ENCODE measurements around the gene NUP35. TPM values are rescaled to one million over a fixed set of nuclear protein-coding genes. Genes with fewer than 3 reads are reported as not detected.

NUP35 gene
- total and polyA plus RNA-seq, 2 of the 8 experiments (the other 6 are each of a cell fraction or from before 2014, with no cell fraction given): 30.7 to 48.7 TPM

DNA sequence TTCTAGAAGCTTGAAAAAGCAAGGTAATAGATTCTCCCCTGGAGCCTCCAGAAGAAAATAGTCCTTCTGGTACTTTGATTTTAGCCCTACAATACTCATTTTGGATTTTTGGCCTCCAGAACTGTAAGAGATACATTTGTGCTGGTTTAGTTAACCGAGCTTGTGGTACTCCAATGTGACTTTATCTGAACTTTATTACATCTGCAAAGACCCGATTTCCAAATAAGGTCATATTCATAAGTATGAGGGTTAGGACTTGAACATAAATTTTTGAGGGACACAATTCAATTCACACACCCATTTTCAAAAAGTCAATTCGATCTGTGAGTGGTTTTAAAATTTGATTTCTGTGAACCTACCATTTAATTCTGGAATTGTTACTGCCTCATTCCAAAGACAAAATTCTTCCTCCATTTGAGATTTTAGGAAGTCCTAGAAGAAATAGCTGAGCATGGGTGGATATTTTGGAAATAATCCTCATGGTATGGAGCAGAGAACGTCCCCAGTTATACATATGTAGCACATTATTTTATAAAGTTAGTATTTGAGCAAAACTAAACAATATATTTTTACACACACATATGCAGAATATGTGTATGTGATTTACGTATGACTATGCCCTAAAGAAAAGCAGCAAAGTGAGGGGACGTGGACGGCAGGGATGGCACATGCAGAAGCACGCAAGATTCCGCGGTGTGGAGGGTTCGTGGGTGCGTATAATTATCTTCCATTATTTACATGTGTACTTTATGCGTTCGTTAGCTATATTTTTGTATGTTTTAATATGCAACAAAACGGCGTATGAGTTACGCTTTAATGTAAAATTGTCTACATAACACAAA, 905 bp upstream of the NUP35 start:
- peak overlapping the region; percentile 99 for H2AFZ ChIP-seq (ENCODE audit: low read length)
- no peak overlapping the region for H2BK20ac ChIP-seq (ENCODE audit: low read length)
- peak overlapping the region; percentile 97 for H3K27ac ChIP-seq (ENCODE audit: low read depth, low read length)
- POLR2A ChIA-PET (ENCODE audit: partially characterized antibody): interaction anchor here (0.8 to 2.4 kb wide), 8 partner anchors 9 to 105 kb away, joined by 3 to 13 read pairs (median 4); partner anchors contain the start of gene DUSP19
- H4K5ac ChIP-seq (ENCODE audit: insufficient read length, low read depth, low read length): peak overlapping the region; percentile 84
- peak overlapping the region; percentile 57 for H4K91ac ChIP-seq (replicated peaks; ENCODE audit: insufficient read length, low read length)
- H3K9me3 ChIP-seq (ENCODE audit: insufficient read depth in 2 of 2, low read depth in 1 of 2, low read length in 1 of 2): no peaks in the 10 kb centered on the region
- DNase-seq (ENCODE audit: low read depth in 1 of 2, low spot score in 2 of 2) (no peak), FAIRE-seq (no peak)
- H3K4me1 ChIP-seq (replicated peaks in 1 of 4; ENCODE audit: control insufficient read depth in 3 of 4, insufficient read depth in 4 of 4, low read length in 3 of 4): peaks cover 0 to 12% (median 5%) of the 10 kb centered on the region in 4 experiments; a peak in 6 of 7 replicates
- WGBS, 2 experiments (ENCODE audit: extremely low coverage in 1 of 2, insufficient coverage in 1 of 2, insufficient read length in 1 of 2, insufficient replicate concordance in 2 of 2, low coverage in 1 of 2, low lambda C conversion rate in 2 of 2, missing lambda C conversion rate in 1 of 2): 57% methylated on average over 17 of the region's 17 CpGs; no CpG with 5 or more reads in 1 of the 2 experiments
- H4K20me1 ChIP-seq (replicated peaks in 1 of 2; ENCODE audit: control insufficient read depth in 1 of 2, insufficient read depth in 2 of 2, low read length in 2 of 2): peaks cover 2 to 3% of the 10 kb centered on the region in 2 experiments
- H4K8ac ChIP-seq (ENCODE audit: extremely low read depth, insufficient read depth, low read length): peak overlapping the region; percentile 91
- peak overlapping the region in 3 of 4 experiments; percentile 93 to 98 (median 97); a peak in 4 of 7 replicates for H3K9ac ChIP-seq (replicated peaks in 1 of 4; ENCODE audit: extremely low read depth in 1 of 4, low read depth in 3 of 4, low read length in 3 of 4)
- H3K4me3 ChIP-seq (ENCODE audit: extremely low read depth in 1 of 4, insufficient read depth in 2 of 4, low read depth in 3 of 4, low read length in 4 of 4): peak overlapping the region; percentile 72 to 96 (median 92)
- H2BK12ac ChIP-seq (ENCODE audit: low read depth, low read length): no peak overlapping the region; the same call in 1 of the 2 replicates
- H3K23ac ChIP-seq (ENCODE audit: insufficient read length): no peak overlapping the region
- no peak overlapping the region for H3K56ac ChIP-seq (replicated peaks; ENCODE audit: insufficient read length, low read depth, low read length)
- H3K27me3 ChIP-seq (replicated peaks in 1 of 4; ENCODE audit: control insufficient read depth in 3 of 4, extremely low read depth in 1 of 4, insufficient read depth in 3 of 4, low read length in 3 of 4): no peaks in the 10 kb centered on the region
- no peak overlapping the region for H2BK15ac ChIP-seq (ENCODE audit: low read length)
- peak overlapping the region; percentile 80; the same call in 1 of the 2 replicates for H3K18ac ChIP-seq (ENCODE audit: extremely low read depth, low read length)
- peak overlapping the region; percentile 79 to 89 for H3K4me2 ChIP-seq (ENCODE audit: insufficient read depth in 1 of 2, low read depth in 2 of 2, low read length in 2 of 2)
- CTCF ChIA-PET (ENCODE audit: partially characterized antibody): interaction anchor here (0.7 to 1.8 kb wide), 5 partner anchors 15 to 223 kb away, joined by 3 to 5 read pairs (median 3); no protein-coding TSS in a partner anchor
- no peak overlapping the region for H2BK120ac ChIP-seq (replicated peaks; ENCODE audit: low read depth, low read length)
- H3K36me3 ChIP-seq (ENCODE audit: control insufficient read depth in 2 of 4, insufficient read depth in 4 of 4, low read length in 3 of 4): peaks cover 0 to under 1% (median 0%) of the 10 kb centered on the region in 4 experiments; a peak in 2 of 8 replicates
- H2BK5ac ChIP-seq (ENCODE audit: low read depth, low read length): no peak overlapping the region; the same call in 1 of the 2 replicates
- no peaks in the 10 kb centered on the region for H3K79me1 ChIP-seq (ENCODE audit: low read depth, low read length)
- no peak overlapping the region for H3K14ac ChIP-seq (ENCODE audit: insufficient read length)
- no peaks in the 10 kb centered on the region; the same call in 1 of the 2 replicates for H3K23me2 ChIP-seq (ENCODE audit: low read depth, low read length)
- H2AK5ac ChIP-seq (ENCODE audit: low read depth, low read length): no peak overlapping the region
- peaks cover 18 to 39% of the 10 kb centered on the region in 2 experiments for H3K79me2 ChIP-seq (ENCODE audit: control insufficient read depth in 1 of 2, insufficient read depth in 2 of 2, low read length in 2 of 2)
- no peak overlapping the region for H3K4ac ChIP-seq (replicated peaks; ENCODE audit: insufficient read length, low read depth, low read length)
- TF ChIP-seq SIX5 (IDR thresholded peaks at IDR 0.05; ENCODE audit: low read depth, low read length) (no peak), CBX5 (IDR thresholded peaks at IDR 0.05; ENCODE audit: low read depth, low read length) (no peak), SIN3A (conservative IDR thresholded peaks at IDR 0.05 in 1 of 2, IDR thresholded peaks at IDR 0.05 in 1 of 2; ENCODE audit: low read depth in 1 of 2, low read length in 2 of 2) (no peak), KDM4A (IDR thresholded peaks at IDR 0.05; ENCODE audit: low read depth, low read length, severe bottlenecking) (no peak)

Measured in H1 (cell line).